Lower leg skin (tissue), 4 donors: Measurements from ENCODE around the gene MRPL21. TPM values are rescaled to one million over a fixed set of nuclear protein-coding genes. Genes with fewer than 3 reads are reported as not detected.
"Not testable (repeated sequence)": the region's sequence is repeated elsewhere in the genome, so short reads cannot be mapped to it uniquely, and the experiment has no call there.

Source experiments
- DNase-seq, 2 donors: peaks; one replicate each; pipeline ENCODE4 v3.0.0-alpha.2; 2019; ENCODE audit warnings: low spot score in 2 of 2
- H3K4me3 ChIP-seq: fragments of 200-600 bp; sonication (generic); 2 replicates; pipeline ENCODE4 v1.5.1; 2017; ENCODE audit warnings: mild to moderate bottlenecking, low read depth; ENCODE audit not compliant: poor library complexity, severe bottlenecking
- CTCF ChIP-seq, 3 donors: fragments of 450-650 bp; IDR thresholded peaks; one replicate each; pipeline ENCODE4 v1.5.1; 2016; ENCODE audit warnings: antibody characterized with exemption in 3 of 3, mild to moderate bottlenecking in 3 of 3, moderate library complexity in 2 of 3
- POLR2A ChIP-seq, 2 donors: fragments of 450-650 bp; IDR thresholded peaks; one replicate each; pipeline ENCODE4 v1.6.1; 2016 to 2017; ENCODE audit warnings: antibody characterized with exemption in 2 of 2, mild to moderate bottlenecking in 1 of 2, moderate library complexity in 1 of 2
- WGBS, 2 donors: methylation state at CpG; one replicate each; pipeline ENCODE4 v1.1.5; 2018; 5-methylcytosine and 5-hydroxymethylcytosine counted together
- intact Hi-C: fragments of 100-400 bp; cut with DNase I; formaldehyde crosslinking; loops from one replicate; pipeline ENCODE4 v1.15.0; 2023; ENCODE audit warnings: low total_unique reads
- total RNA-seq, 4 donors: library from RNA; depleted of rRNA; stranded (reverse); fragments of >200 nt; gene quantifications; one replicate each; pipeline ENCODE4 v1.1.0, GENCODE V29; 2016

MRPL21 gene
- total RNA-seq, 4 donors from 2014 or later = 34.0 to 54.5 (median 41.8) TPM

GRCh38 chr11:68891351-68891948 is 12.2 kb downstream of the MRPL21 start:
- WGBS, 2 donors = 53 to 57% methylated on average over 13 to 17 of the region's 17 CpGs
- TF ChIP-seq CTCF (IDR thresholded peaks at IDR 0.05) = no peak
- TF ChIP-seq POLR2A (IDR thresholded peaks at IDR 0.05) = no peak
- H3K4me3 ChIP-seq = no peak overlapping the region

DNA sequence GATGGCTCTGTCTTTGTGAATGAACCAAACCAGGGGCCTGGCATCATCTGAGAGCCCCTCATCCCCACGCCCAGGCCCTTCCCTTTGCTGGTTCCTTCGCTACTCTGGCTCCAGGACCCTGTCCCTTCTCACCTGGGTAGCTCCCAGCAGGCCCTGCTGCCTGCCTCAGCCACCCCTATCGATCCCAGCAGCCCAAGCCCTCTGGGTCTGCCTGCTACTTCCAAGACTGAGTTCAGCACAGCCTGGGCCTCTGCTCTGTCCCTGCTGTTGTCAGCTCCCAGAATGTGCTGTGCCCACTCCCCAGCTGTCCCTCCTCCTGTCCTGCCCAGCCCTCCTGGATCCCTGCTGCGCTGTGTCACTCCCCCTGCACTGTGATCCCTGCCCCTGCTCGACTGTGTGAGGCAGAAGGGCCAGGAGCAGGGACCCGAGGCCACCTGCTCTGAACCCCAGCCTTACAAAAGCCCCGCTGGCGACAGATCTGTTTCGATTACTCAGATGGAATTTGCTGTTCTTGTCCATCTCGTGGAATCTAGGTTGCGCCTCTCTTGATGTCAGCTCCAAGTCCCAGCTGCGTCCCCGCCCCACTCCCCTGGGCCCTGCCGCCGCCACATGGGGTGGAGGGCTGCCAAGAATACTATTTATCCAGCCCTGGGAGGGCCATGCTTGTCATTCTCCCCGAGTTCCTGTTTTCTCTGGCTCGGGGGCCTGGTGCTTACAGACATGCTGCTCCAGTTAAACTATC is 13.0 kb downstream of the MRPL21 start:
- H3K4me3 ChIP-seq = no peak overlapping the region
- intact Hi-C loops = no loop called here
- DNase-seq = peak; percentile 84 to 97
- TF ChIP-seq CTCF (IDR thresholded peaks at IDR 0.05) (no peak), POLR2A (IDR thresholded peaks at IDR 0.05) (no peak)
- 33 to 35% methylated on average over 16 to 17 of the region's 17 CpGs for WGBS, 2 donors

More at GRCh38 chr11:68891351-68891948, 12.2 kb downstream of the MRPL21 start:
- intact Hi-C loops = no loop called here
- DNase-seq = no peak

GRCh38 chr11:68889948-68890446 is 13.6 kb downstream of the MRPL21 start:
- H3K4me3 ChIP-seq = no peak overlapping the region
- WGBS, 2 donors = 37 to 43% methylated on average over 18 of the region's 18 CpGs
- no peak for TF ChIP-seq CTCF (IDR thresholded peaks at IDR 0.05)
- TF ChIP-seq POLR2A (IDR thresholded peaks at IDR 0.05) = no peak
- peak in 1 of 2 donors; percentile 91 for DNase-seq
- intact Hi-C loops = no loop called here

- 94 to 95% methylated on average over 15 of the region's 15 CpGs for WGBS, 2 donors
- intact Hi-C loops = not testable (repeated sequence)
Measured at GRCh38 chr11:68884827-68885226, 18.8 kb downstream of the MRPL21 start.

DNA sequence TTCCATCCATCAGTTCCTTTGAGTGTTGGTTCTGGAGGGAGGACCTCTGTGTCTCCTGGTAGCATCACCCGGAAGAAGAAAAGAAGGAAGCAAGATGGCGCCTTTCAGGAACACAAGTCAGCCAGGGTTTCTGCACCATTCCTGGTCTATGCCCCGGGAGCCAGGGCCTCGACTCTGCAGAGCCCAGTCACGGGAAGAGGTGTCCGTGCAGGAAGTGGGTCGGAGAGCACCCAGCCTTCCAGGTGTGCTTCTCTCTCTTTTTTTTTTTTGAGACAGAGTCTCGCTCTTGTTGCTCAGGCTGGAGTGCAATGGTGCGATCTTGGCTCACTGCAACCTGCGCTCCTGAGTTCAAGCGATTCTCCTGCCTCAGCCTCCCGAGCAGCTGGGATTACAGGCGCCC is 21.2 kb downstream of the MRPL21 start:
- TF ChIP-seq POLR2A (IDR thresholded peaks at IDR 0.05) = no peak
- no peak for TF ChIP-seq CTCF (IDR thresholded peaks at IDR 0.05)
- H3K4me3 ChIP-seq = no peak overlapping the region
- intact Hi-C loops = no loop called here
- no peak for DNase-seq
- 89 to 99% methylated on average over 13 of the region's 13 CpGs for WGBS, 2 donors

More at GRCh38 chr11:68884827-68885226, 18.8 kb downstream of the MRPL21 start:
- DNase-seq, H3K4me3 ChIP-seq: not testable (repeated sequence)

DNA sequence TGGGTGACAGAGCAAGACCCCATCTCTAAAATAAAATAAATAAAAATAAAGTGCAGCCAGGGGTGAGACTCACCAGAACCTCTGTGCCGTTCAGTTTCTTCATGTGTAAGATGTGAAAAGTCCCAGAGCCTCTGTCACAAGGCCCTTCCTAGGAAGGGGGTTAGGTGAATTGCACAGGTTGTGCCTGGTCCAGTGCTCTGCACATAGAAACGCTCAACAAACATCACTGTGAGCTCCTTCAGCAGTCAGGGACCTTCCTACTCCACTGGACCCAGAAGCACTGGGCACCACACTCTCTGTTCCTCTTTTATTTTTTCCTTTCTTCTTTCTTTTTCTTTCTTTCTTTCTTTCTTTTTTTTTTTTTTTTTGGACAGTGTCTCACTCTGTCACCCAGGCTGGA is 22.3 kb downstream of the MRPL21 start:
- no peak for TF ChIP-seq POLR2A (IDR thresholded peaks at IDR 0.05)
- no peak for TF ChIP-seq CTCF (IDR thresholded peaks at IDR 0.05)
- H3K4me3 ChIP-seq = no peak overlapping the region
- intact Hi-C loops = no loop called here
- WGBS, 2 donors = 93 to 100% methylated on average over 2 of the region's 2 CpGs
- DNase-seq = no peak
